ENCODE data around the gene PDZD4. TPM values are rescaled to one million over a fixed set of nuclear protein-coding genes. Genes with fewer than 3 reads are reported as not detected.

PDZD4 gene
- total RNA-seq, 2 donors from 2014 or later, result 1.2 to 2.5 TPM

DNA sequence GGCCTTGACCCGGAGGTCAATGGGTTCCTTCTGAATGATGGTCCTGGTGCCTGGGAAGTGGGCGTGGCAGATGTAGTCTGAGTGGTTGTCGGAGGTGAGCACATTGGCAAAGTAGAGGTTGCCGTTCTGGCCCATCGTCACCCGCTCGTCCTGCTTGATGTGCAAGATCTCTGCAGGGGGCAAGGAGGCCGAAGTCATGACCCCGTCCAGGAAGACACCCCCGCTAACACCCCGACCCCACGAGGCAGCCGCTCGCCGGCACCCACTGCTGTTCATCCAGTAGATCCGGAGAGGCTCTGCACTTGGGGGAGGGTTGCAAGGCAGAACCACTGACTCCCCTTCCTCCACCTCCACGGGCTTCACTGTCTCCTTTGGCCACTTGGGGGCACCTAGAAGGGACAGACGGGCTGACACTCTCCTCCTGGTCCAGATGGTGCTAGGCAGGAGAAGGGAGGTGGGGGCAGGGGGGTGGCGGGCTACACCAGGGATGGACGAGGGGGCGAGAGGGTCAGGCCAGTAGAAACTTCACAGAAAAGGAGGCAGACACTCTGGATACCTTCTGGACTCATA lies 40.5 kb upstream of the PDZD4 start:
- ATAC-seq, result no peak
- H3K9me3 Mint-ChIP-seq, result peaks cover 0 to 4% of the 10 kb centered on the region in 2 donors
- no peaks in the 10 kb centered on the region for H3K36me3 Mint-ChIP-seq

GRCh38 chrX:153870288-153870690 lies 39.9 kb upstream of the PDZD4 start:
- no peak overlapping the region for H3K27ac Mint-ChIP-seq
- ATAC-seq, result no peak
- H3K9me3 Mint-ChIP-seq, result peaks cover 0 to 4% of the 10 kb centered on the region in 2 donors
- H3K36me3 Mint-ChIP-seq, result no peaks in the 10 kb centered on the region
- DNase-seq (ENCODE audit: low spot score in 2 of 2), result no peak

More for the DNA sequence above, 40.5 kb upstream of the PDZD4 start:
- DNase-seq (ENCODE audit: low spot score in 2 of 2), result no peak
- no peak overlapping the region for H3K27ac Mint-ChIP-seq

DNA sequence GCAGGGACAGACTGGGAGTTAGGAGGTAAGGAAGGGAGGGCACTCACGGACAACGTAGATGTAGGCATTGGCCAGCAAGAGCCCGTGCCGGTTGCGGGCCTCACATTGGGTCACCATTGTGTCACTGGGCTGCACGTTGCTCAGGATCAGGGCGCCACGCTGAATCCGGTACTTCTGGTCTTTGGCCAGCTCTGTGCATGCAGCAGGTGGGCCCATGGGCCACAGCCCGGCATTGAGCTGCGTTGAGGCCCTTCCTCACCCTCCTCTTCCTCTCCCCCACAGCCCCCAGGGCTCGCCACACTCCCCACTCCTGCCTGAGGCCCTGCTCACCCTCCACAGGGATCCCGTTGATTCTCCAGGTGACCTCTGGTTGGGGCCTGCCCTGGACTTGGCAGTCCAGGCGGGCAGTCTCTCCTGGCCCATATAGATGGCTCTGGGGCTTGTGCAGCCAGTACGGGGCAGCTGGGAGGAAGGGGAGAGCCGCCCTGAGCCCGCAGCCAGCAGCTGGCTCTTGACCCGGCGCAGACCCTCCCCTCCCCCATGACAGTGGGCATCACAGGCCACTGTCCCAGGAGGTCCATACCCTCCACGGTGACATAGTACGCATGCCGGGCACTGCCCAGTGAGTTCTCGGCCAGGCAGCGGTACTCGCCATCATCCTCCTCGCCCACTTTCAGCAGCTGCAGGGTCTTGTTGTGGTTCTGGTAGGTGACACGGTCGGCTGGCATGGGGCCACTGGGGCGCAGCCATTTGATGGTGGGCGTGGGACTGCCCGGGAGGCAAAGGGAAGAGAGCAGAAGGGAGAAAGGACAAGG lies 39.3 kb upstream of the PDZD4 start:
- no peak for ATAC-seq

DNA sequence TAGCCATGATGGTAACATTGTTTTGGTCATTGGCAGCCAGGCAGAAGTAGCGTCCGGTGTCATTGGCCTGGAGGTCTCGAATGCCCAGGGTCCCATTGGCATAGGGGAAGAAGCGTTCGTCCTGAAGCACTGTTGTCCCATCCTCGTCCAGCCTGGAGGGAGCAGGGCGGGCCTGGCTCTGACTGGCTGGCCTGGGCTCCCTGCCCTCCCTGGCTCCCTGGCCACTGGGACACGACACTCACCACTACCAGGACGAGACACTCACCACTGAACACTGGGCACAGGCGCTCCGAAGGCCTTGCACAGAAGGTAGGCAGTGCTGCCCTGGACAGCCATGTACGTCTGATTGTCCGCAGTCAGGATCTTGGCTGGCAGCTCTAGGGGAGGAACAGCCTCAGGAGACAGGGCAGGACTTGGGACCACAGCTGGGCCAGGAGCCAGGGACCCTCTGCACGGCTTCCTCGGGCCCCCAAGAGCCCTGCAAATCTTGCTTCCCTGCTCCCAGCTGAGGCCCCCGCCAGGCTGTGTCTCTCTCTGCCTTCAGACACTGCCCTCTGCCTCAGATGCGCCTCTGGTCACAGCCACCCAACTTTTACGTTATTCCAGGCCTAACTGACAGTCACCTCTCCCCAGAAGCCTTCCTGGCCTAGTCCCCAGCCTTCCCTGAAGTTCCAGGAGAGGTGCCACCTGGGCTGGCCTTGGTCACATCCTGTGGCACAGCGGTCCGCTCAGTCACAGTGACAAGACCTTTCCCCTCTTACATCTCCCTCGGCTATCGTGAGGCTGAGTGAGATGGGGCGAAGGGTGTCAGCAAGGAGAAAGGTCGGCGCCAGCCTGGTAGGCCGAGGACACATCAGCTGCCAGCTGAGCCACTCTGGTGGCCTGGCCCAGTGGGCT lies 38.5 kb upstream of the PDZD4 start:
- no peak overlapping the region for H3K27ac Mint-ChIP-seq
- H3K36me3 Mint-ChIP-seq, result no peaks in the 10 kb centered on the region
- DNase-seq (ENCODE audit: low spot score in 2 of 2) (no peak), ATAC-seq (no peak)
- no peaks in the 10 kb centered on the region for H3K9me3 Mint-ChIP-seq

More for the DNA sequence above, 39.3 kb upstream of the PDZD4 start:
- DNase-seq (ENCODE audit: low spot score in 2 of 2), result no peak
- peaks cover 0 to 2% of the 10 kb centered on the region in 2 donors for H3K9me3 Mint-ChIP-seq
- no peak overlapping the region for H3K27ac Mint-ChIP-seq
- H3K36me3 Mint-ChIP-seq, result no peaks in the 10 kb centered on the region

DNA sequence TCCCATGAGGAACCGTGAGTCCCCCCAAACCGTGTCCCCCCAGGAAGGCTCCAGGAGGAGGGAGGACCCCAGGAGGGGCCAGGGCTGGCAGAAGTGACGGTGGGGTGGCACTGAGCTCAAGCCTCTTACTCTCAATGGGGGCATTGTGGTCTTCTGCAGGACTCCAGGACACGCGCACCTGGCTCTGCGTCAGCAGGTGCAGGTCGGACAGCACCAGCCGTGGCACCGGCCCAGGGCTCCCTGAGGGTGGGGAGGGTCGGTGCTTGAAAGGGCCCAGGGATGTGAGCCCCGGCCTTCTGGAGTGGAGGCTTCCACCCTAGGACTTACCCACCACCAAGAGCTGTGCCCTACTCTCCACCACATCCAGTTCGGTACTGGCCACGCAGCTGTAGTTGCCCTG lies 37.3 kb upstream of the PDZD4 start:
- ATAC-seq (no peak), DNase-seq (ENCODE audit: low spot score in 2 of 2) (no peak)
- Mint-ChIP-seq H3K27ac (no peak overlapping the region), H3K9me3 (no peaks in the 10 kb centered on the region), H3K36me3 (no peaks in the 10 kb centered on the region)

- DNase-seq (ENCODE audit: low spot score in 2 of 2) (no peak), ATAC-seq (no peak)
- no peaks in the 10 kb centered on the region for H3K36me3 Mint-ChIP-seq
- no peak overlapping the region for H3K27ac Mint-ChIP-seq
- no peaks in the 10 kb centered on the region for H3K9me3 Mint-ChIP-seq
These were observed 36.8 kb upstream of the PDZD4 start for GRCh38 chrX:153867139-153867538.

DNA sequence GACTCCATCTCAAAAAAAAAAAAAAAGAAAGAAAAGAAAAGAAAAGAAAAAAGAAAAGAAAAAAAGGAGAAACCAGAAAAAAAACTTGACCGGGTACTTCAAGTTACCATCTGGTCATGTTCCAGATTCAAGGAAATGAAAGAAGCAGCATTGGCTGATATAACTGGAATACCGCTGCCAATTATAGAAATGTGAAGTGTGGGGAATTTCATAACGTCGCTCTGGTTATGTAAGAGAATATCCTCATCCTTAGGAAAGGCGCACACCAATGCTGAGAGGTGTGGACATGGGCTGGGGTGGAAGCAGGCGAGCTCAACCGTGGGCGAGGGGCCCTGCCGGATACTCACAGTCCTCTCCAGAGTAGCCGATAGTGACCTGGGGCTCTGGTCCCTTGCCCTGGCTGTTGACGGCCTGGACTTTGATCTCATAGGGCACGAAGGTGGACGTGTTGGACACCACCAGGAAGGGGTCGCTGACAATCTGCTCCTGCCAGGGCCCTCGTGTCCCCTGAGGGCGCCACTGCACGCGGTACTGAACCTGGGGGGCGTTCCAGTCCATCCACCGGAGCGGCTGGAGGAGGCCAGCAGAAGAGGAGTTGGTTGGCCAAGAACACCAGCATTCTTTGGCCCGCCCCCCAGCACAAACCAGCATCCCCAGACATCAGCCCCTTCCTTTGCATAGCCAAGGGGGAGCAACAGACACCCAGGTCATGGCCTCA lies 36.1 kb upstream of the PDZD4 start:
- Mint-ChIP-seq H3K9me3 (no peaks in the 10 kb centered on the region), H3K36me3 (no peaks in the 10 kb centered on the region), H3K27ac (no peak overlapping the region)
- DNase-seq (ENCODE audit: low spot score in 2 of 2) (no peak), ATAC-seq (no peak)

- H3K9me3 Mint-ChIP-seq, result no peaks in the 10 kb centered on the region
- no peak overlapping the region for H3K27ac Mint-ChIP-seq
- H3K36me3 Mint-ChIP-seq, result no peaks in the 10 kb centered on the region
- ATAC-seq, result no peak
- DNase-seq (ENCODE audit: low spot score in 2 of 2), result no peak
These were observed 35.3 kb upstream of the PDZD4 start for GRCh38 chrX:153865685-153866084.

DNA sequence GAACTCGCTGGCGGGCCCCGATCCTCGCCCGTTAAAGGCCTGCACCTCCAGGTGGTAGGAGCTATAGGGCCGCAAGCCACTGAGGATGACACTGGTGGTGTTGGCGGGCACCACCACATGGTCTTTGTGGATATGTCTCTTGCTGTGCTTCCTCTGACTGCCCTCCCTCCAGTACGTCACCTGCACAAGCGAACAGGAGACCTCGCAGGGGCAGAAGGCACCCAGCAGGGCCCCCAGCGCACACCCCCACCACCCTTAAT lies 34.9 kb upstream of the PDZD4 start:
- no peak for ATAC-seq
- no peak for DNase-seq (ENCODE audit: low spot score in 2 of 2)
- no peaks in the 10 kb centered on the region for H3K36me3 Mint-ChIP-seq
- no peaks in the 10 kb centered on the region for H3K9me3 Mint-ChIP-seq
- no peak overlapping the region for H3K27ac Mint-ChIP-seq

DNA sequence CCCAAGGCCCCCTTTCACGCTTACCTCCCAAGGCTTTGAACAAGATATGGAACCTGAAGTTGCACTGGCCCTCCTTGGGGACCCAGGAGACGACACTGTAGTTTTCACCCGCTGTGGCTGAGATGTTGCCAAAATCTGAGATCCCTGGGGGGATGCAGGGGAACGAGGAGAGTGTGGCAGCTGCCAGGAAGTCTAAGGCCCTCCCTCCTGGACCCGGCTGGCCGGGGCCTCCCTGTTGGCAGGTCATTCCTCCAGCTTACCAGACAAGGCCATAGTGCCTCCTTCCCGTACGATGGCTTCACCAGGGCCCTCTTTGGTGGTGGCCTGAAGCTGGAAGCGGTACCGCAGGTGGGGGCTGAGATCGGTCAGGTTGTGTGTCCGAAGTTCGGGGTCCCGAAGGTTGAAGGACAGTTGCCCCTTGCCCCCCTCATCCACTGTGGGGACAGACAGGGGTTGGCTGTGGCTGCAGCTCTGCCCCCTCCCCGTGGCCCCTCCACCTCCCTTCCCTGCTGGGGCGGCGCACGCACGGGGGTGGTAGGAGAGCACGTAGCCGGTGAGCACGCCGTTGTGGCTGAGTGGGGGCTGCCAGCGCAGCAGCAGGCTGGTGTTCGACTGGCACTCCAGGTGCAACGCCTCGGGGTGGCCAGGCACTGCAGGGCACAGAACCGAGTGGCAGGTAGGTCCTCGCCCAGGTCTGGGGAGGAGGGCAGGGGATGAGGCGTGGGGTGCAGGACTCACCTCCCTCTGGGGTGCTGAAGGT lies 34.4 kb upstream of the PDZD4 start:
- no peak for DNase-seq (ENCODE audit: low spot score in 2 of 2)
- H3K27ac Mint-ChIP-seq, result no peak overlapping the region
- H3K9me3 Mint-ChIP-seq, result no peaks in the 10 kb centered on the region
- H3K36me3 Mint-ChIP-seq, result no peaks in the 10 kb centered on the region
- no peak for ATAC-seq

DNA sequence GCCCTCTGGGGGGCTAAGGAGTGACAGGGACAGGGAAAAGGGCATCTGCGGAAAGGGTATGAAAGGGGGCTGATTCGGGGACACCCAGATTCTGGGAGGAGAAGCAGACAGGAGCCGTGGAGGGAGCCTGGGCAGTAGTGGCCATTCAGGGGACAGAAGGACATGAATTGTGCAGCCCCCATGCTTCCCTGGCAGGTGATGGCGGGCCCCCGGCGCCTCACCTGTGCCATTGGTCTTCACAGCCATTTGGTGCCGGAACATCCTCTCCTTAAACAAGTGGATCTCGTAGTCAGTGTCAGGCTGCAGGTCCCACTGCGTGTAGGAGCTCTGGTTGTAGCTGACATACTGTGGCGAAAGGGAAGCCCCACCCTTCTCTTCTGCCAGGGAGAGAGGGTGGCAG lies 33.8 kb upstream of the PDZD4 start:
- H3K9me3 Mint-ChIP-seq, result no peaks in the 10 kb centered on the region
- DNase-seq (ENCODE audit: low spot score in 2 of 2) (no peak), ATAC-seq (no peak)
- H3K36me3 Mint-ChIP-seq, result no peaks in the 10 kb centered on the region
- no peak overlapping the region for H3K27ac Mint-ChIP-seq

GRCh38 chrX:153863251-153863991 lies 33.1 kb upstream of the PDZD4 start:
- Mint-ChIP-seq H3K36me3 (no peaks in the 10 kb centered on the region), H3K27ac (no peak overlapping the region), H3K9me3 (no peaks in the 10 kb centered on the region)
- ATAC-seq (no peak), DNase-seq (ENCODE audit: low spot score in 2 of 2) (no peak)

- Mint-ChIP-seq H3K27ac (no peak overlapping the region), H3K36me3 (no peaks in the 10 kb centered on the region), H3K9me3 (no peaks in the 10 kb centered on the region)
- no peak for DNase-seq (ENCODE audit: low spot score in 2 of 2)
- ATAC-seq, result no peak
These were observed 32.3 kb upstream of the PDZD4 start for GRCh38 chrX:153862369-153863250.

GRCh38 chrX:153861733-153862310 lies 31.5 kb upstream of the PDZD4 start:
- H3K27ac Mint-ChIP-seq, result no peak overlapping the region
- DNase-seq (ENCODE audit: low spot score in 2 of 2), result no peak
- H3K9me3 Mint-ChIP-seq, result no peaks in the 10 kb centered on the region
- H3K36me3 Mint-ChIP-seq, result no peaks in the 10 kb centered on the region
- ATAC-seq, result no peak

DNA sequence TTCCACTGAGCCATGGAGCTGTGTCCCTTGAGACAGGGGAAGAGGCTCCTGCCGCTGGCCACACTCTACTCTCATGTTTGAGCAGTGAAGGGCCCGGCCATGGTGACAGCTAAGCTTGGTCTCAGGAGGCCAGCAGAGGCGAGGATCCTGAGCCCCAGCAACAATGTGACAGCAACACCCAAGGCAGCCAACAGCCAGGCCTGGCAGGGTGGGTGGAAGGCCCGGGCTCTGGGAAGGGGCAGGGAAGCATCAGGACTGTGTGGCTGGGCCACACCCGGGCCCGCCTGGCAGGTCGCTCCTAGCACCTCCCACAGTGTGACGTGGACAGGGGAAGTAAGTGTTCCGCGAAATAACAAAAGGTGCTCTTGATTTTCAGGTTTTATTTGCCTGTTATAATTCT lies 30.8 kb upstream of the PDZD4 start:
- H3K9me3 Mint-ChIP-seq, result no peaks in the 10 kb centered on the region
- H3K27ac Mint-ChIP-seq, result no peak overlapping the region
- H3K36me3 Mint-ChIP-seq, result no peaks in the 10 kb centered on the region
- DNase-seq (ENCODE audit: low spot score in 2 of 2) (no peak), ATAC-seq (no peak)
